Esophagus squamous epithelium (tissue), 4 donors: Measurements from ENCODE around the gene HIPK2.

Experiments used
- CTCF ChIP-seq, 6 experiments: fragments of 450-650 bp in 4 of 6; fragments of 200-600 bp in 2 of 6; sonication (generic) in 2 of 6; IDR thresholded peaks; one replicate each; pipeline ENCODE4 v1.5.1; 2016 to 2019; ENCODE audit warnings: antibody characterized with exemption in 6 of 6, mild to moderate bottlenecking in 4 of 6, moderate library complexity in 4 of 6
- POLR2A ChIP-seq, 4 donors: fragments of 450-650 bp; IDR thresholded peaks; one replicate each; pipeline ENCODE4 v1.6.1; 2017; ENCODE audit warnings: antibody characterized with exemption in 4 of 4, mild to moderate bottlenecking in 4 of 4, moderate library complexity in 3 of 4

DNA sequence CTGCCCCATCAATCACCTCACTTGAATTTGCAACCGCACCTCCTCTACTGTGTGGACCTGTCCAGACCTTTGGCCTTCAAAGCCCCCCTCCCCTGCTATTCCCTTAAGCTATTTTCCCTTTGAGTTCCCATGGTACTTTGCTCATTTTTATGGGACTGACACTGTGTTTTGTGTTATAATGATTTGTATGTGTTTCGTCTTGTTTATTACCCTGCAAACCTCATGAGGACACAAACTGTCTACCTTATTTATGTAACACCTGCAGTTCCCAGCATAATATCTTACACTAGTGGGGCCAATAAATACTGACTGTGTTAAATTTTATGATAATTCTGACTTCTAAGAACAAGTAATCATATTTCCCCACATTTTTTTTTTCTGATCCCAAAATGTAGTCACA, 183.7 kb downstream of the HIPK2 start:
- no peak for TF ChIP-seq POLR2A (IDR thresholded peaks at IDR 0.05)
- TF ChIP-seq CTCF (IDR thresholded peaks at IDR 0.05), result no peak
